HG03520 (cell line): ENCODE data around the gene ZCRB1.
"Not testable (repeated sequence)": the region's sequence is repeated elsewhere in the genome, so short reads cannot be mapped to it uniquely, and the experiment has no call there.

Experiments
- ATAC-seq: cut with Tn5 transposase; IDR thresholded peaks from one replicate; pipeline ENCODE4 v1.9.1; 2021; ENCODE audit warnings: mild to moderate bottlenecking, moderate library complexity; ENCODE audit not compliant: unreplicated experiment

Gene ZCRB1

DNA sequence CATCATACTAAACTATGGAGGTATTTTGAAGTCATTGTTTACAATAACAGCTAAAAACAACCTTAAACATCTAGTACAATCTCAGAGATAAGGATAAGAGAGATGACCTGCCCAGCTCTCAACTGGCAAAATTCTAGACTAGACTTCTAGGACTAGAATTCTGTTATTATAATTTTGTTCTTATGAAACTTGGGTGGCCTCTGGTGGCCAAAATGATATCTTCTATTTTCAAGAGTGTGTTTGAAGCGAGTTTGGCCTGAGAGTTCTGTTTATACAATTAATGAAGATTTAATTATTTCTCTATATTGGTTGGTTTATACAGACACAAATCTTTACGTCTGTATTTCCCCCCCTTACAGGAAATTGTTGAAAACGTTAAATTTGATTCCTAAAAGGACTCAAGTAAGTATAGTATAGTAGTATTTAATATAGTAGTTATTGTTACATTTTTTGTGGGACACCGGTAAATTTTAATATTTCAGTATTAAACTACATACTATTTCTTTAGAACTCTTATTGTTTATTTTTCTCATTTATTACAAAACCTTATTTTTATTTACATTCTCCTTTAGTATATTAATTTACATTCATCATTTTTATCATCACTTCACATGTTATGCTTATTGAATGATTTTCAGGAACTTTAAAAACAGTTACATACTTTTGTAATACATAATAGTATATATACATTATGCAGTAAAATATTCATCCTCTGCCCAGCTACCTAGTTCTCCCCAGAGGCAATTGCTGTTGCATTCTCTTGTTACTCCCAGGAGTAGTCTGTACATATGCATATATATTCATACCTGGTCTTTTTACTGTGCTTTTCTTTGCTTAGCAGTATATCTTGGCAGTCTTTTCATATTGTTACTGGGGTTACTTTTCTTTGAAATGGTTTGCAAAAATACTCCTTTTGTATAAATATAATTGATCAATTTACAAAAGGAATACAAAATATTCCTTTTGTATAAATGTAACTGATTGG lies 6.7 kb upstream of the ZCRB1 start:
- peak; percentile 77 for ATAC-seq

DNA sequence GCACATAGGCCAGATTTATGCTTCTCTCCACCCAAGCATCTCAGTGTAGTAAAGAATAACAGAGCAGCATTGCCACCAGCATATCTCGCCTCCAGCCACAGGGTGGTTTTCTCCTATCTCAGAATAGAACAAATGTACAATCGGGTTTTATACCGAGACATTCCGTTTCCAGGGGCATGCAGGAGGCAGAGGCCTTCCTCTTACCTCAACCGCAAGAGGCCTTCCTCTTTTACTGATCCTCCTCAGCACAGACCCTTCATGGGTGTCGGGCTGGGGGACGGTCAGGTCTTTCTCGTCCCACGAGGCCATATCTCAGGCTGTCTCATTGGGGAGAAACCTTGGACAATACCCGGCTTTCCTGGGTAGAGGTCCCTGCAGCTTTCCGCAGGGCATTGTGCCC lies 4.2 kb upstream of the ZCRB1 start:
- ATAC-seq, result not testable (repeated sequence)

DNA sequence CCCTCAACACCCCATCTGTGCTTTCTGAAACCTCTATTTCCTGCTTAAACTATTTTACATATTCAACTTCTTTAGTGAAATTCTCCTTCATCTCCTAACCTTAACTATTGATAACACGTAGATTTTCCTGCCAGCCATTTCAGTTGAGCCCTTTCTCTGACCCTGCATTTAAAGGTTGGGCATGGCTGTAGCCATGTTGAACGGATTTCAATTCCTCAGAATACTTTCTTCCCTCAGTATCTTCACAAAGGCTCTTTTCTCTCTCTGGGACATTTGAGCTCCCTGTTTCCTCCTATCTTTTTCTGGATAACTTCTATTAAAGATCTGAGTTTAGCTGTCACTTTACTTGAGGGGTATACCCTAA lies 1.3 kb upstream of the ZCRB1 start:
- ATAC-seq, result no peak

DNA sequence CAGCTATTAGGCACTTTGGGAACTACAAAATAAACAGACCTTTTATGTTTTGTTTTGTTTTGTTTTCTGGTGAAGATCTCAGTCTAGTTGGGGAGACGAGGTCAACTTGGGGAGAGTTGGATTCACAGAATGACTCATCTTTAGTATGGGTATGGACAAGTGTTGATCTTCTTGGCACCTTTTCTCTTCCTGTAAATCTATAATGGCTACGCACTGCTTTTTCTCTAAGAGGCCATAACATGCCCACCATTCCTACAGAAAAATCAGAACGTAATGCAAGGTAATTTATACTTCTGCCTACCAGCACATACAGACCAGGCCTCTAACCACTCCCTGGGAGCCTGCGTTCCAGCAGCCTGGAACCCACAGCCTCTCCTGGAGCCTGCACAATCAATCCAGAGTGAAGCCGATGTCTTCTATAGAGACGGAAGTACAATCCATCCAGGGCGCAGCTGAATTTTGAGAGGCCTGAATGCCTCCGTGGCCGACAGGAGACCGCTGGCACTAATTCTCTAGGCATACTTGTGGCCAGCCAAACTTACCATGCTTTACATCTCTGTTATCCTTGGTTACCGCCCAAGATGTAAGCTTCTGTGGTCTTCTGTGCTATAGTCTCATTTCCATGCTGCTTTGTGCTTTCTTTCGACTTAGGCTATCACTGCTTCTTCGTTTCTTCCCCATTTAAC lies 790 bp upstream of the ZCRB1 start:
- ATAC-seq, result peak; percentile 20

DNA sequence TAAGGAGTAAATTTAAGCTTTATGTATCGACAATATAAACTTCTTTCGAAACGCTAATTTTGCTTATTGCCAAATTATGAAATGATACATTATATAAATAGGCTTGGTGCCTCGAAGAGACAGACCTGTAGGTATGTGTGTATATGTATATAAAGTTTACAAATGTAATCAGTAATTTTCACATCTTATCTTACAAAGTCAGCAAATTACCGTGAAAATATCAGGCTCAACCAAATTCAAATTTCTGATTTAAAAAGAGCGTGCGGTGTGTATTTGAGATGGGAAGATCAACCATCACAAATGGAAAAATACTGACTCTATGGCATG lies 605 bp downstream of the ZCRB1 start:
- ATAC-seq, result no peak

DNA sequence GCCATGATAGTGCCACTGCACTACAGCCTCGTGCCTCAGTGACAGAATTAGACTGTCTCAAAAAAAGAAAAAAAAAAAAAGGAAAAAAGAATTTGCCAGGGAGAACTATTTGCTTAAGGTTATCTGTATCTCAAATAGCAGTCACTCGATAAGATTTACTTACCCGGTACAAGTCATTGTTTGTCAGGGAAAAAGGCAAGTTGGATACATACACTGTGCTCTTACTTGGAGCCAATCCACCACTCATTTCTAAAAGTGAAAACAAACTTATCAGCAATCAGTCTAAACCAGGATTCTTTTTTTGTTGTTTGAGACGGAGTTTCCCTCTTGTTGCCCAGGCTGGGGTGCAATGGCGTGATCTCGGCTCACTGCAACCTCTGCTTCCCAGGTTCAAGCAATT lies 2.0 kb downstream of the ZCRB1 start:
- ATAC-seq, result no peak

DNA sequence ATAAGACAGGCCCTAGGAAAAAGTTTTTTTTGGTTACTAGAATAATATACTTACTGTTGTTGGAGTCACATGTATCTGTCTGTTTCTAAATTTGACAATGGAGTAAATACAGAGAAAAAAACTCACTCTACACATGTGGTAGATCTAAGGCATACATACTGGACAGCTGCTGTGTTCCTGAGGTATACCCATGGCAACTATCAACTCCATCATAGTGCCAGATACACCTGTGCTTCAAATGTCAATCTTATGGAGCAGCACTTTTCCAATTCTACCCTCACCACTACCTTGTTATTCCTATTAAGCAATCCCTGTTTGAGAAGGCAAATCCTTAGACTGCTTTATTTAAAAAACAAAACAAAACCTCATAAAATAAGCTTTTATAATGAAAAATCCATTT lies 3.3 kb downstream of the ZCRB1 start:
- ATAC-seq, result no peak

DNA sequence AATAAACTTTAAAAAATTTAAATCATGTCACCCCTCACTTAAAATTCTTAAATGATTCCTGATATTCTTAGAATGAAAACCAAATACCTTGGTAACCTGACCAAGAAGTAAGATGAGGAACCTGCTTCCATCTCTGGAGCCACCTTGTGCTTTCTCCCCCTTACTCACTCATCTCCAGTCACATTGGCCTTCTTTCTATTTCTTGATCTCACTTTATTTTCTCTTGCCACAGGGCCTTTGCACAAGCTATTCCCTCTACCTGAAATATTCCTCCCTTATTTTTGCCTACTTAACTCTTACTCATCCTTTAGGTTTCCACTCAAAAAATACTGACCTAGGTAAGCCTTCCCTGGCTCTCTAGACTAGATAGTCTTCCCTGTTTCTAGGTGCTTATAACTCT lies 5.1 kb downstream of the ZCRB1 start:
- ATAC-seq, result no peak

DNA sequence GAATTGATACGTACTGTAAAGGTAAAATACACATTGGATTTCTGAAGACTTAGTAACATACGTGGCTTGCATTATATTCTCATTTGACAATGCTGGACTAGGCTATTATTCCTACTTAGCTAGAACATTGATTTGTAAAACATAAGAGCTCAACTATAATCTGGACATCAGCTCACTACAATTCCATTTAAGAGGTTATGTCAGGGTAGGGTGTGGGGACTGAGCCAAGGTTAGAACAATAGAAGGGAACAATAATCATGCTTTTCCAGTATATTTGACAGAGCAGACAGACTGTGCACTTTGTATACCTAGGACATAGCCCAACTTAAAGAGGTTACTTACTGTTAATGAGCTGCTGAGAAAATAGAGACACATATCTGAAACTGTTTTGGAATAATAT lies 10.8 kb downstream of the ZCRB1 start:
- ATAC-seq, result no peak

DNA sequence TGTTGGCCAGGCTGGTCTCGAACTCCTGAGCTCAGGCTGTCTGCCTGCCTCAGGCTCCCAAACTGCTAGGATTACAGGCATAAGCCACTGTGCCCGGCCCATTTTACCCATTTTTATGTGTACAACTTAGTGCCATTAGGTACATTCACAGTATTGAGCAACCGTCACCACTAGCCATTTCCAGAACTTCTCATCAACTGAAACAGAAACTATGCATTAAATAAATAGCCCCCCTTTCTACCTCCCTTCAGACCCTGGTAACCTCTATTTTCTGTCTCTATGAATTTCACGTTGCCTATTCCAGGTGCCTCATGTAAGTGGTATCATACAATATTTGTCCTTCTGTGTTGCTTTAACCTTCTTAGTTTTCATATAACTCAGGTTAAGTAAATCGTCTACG lies 15.9 kb downstream of the ZCRB1 start:
- no peak for ATAC-seq

DNA sequence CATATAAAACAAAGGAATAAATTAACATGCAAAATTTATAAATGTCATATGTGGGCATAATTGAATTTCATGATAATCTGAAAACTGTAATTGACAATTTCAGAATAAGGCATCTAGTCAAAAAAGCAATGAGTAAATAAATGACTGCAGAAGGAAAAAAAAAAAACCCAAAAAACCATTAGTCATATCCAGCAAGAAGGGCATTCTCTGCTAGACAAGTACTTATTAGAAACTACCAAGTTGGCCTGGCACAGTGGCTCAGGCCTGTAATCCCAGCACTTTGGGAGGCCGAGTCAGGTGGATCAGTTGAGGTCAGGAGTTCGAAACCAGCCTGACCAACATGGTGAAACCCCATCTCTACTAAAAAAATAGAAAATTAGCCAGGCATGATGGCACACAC lies 17.5 kb downstream of the ZCRB1 start:
- ATAC-seq, result no peak

DNA sequence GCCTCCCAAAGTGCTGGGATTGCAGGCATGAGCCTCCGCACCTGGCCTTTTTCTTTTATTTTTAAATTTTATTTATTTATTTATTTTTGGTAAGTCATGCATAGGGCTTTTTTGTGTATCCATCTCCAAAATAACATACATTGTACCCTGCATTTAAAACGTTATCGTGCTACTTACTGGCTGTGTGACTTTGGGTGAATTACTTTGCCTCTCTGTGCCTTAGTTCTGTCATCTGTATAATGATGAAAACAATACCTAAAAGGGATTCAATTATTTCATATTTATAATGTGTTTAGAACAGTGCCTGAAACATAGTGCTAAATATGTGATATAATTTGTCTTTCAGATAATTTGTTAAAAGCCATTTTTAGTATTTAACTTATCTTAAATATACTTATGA lies 19.6 kb downstream of the ZCRB1 start:
- no peak for ATAC-seq

DNA sequence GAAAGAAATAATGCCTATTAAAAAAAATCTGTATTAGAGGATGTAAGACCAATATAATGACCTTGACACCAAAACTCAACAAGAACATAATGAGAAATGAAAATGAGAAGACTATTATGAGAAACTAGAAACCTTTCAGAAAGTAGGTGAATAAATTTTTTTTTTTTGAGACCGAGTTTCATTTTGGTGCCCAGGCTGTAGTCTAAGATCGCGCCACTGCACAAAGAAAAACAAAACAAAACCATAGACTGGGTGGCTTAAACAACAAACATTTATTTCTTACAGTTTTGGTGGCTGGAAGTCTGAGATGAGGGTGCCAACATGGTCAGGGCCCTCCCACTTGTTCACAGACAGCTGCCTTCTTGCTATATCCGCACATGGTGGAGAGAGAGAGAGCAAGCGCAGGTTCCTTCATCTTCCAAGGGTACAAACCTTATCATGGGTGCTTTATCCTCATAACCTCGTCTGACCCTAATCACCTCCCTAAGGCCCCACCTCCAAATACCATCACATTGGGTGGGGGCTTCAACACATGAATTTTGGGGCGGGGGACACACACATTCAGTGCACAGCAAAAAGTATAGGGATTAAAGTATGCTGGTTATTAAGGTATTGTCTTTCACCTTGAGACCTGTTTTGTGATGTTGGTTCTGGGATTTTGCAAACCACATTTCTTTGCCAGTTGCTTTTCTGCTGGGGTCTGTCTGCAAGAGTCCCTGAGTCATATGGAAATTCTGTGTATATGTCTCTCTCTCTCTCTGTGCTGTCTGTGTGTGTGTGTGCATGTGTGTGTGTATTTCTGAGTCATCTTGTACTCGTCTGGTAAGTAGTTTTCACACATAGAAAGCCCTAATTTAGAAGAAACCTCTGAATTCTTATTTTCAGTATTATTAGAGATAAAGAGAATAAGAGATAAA lies 26.2 kb downstream of the ZCRB1 start:
- peak; percentile 78 for ATAC-seq

DNA sequence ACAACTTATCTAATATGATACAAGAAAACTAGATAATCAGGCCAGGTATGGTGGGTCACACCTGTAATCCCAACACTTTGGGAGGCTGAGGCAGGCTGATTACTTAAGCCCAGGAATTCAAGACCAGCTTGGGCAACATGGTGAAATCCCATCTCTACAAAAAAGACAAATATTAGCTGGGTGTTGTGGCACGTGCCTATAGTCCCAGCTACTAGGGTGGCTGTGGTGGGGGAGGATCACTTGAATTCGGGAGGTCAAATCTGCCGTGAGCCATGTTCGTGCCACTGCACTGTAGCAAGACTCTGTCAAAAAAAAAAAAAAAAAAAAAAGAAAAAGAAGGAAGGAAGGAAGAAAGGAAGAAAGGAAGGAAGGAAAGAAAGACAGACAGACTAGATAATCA lies 27.0 kb downstream of the ZCRB1 start:
- no peak for ATAC-seq

DNA sequence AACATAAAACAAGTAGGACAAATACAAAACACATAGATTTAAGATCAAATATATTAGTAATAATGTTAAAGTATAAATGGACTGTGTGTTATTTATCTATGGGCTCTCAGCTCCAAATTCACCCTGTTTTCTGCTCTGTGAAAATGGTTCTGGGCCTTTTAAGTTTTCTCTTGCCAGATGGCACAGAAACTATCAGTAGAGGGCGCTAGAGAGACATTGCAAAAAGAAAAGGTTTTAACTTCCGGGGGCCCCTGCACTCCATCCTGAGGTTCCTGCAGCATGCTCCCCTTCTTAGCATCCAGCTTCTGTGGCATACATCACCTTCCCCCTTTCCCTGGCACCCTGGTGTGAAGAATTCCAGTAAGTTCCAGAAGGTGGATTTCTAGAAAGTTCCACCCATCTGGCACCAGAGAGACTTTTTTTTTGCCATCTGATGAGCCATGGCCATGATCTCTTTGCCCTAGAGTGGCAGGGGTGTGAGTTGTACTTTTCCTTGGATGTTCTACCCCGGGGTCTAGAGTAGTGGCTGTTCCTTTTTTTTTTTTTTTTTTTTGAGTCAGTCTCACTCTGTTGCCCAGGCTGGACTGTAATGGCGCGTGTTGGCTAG lies 29.3 kb downstream of the ZCRB1 start:
- ATAC-seq, result no peak

DNA sequence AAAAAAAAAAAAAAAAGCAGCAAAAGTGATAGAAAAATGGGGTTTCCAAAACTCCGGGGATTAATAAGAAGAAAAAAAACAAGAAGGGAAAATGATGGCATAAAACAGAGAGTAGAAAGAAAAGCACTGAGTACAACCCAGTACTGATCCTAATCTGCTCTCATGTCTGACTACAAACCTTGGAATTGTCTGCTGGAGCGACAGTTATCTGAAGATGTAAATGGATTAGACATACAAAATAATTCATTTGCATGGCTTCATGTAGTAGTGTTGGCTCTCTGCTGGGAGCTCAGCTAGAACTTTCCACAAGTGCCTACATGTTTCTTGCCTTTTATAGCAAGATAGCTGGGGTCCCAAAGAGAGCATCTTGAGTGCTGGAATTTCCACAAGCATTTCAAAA lies 34.2 kb downstream of the ZCRB1 start:
- no peak for ATAC-seq

DNA sequence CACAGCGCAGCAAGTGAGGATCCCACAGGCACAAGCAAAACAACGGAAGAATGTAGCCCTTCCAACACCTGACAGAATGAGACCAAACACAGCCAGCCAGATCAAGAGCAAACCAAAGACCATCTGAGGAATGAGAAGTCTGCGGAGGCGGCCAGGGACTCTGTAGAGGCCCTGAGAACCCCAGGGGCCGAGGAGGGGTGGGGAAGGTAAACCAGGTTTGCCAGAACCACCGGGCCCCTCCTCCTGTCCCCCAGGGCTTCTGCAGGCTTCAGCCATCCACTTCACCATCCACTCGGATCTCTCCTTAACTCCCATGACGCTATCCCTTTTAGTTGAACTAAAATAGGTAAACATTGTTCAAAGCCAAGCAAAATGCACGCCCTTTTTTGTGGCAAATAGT lies 37.4 kb downstream of the ZCRB1 start:
- ATAC-seq, result no peak

DNA sequence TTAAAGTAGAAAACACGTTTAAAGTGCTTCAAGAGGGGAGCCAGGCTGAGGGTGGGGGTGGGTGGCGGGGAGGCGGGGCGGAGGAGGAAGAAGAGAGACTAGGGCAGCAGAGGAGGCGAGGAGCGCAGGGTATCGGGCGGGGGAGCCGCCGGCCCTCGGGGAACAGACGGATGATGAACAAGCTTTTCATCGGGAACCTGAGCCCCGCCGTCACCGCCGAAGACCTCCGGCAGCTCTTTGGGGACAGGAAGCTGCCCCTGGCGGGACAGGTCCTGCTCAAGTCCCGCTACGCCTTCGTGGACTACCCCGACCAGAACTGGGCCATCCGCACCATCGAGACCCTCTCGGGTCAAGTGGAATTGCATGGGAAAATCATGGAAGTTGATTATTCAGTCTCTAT lies 39.2 kb downstream of the ZCRB1 start:
- ATAC-seq, result no peak

DNA sequence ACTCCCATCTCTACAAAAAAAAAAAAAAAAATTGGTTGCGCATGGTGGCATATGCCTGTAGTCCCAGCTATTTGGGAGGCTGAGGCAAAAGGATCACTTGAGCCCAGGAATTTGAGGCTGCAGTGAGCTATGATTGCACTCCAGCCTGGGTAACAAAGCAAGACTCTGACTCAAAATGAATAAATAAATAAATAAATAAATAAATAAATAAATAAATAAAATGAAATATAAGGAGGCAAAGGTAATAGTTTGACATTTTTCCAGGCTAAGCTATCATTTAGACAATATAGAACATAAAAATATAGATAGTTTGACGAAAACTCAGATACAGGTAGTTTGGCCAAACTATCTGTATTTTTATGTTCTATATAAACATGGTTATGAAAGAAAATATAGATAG lies 40.5 kb downstream of the ZCRB1 start:
- ATAC-seq, result no peak

DNA sequence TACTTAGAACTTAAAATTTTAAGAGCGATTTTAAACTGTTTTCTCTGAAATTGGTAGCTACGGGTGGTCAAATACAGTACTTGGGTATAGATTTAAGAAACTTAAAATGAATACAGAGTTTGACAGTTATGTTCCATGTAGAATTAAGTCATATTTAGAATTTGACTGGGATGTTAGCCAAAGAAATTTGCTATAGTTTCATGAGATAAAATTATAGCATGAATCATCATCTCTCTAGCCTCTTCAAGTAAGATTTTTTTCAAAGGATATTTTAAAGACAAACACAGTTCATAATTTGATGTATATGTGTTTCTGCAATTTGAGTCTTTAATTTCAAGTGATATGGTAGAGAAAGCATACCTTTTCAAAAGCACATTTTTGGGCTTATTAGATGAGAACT lies 41.0 kb downstream of the ZCRB1 start:
- ATAC-seq, result no peak

DNA sequence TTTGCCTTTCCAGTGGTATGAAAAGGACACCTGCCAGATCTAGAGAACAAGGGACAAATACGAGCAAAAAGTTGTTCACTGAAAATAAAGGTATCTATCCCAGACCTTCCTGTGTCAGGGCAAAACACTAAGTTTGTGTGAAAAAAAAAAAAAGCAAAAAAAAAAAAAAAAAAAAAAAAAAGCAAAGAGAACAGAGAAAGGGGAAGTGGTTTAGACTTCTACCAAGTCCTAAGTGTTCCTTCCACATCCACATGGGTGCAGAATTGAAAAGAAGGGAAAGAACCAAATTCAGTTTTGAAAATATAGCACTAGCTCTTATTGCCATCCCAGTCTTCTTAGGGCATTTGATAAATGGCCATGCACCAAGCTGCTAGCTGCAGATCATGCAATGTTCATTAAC lies 41.7 kb downstream of the ZCRB1 start:
- no peak for ATAC-seq
